Muscle layer of colon (tissue), 2 donors: ENCODE data around the gene ANAPC2.

Experiments
- H3K27ac ChIP-seq: one replicate; pipeline ENCODE4 v1.7.0; 2013; ENCODE audit warnings: low read depth, mild to moderate bottlenecking, low read length, moderate library complexity
- H3K27me3 ChIP-seq, 2 donors: one replicate each; pipeline ENCODE4 v1.7.0; 2013; ENCODE audit warnings: low read length in 2 of 2, mild to moderate bottlenecking in 2 of 2; ENCODE audit not compliant: insufficient read depth in 2 of 2, control insufficient read depth in 1 of 2
- H3K36me3 ChIP-seq: one replicate; pipeline ENCODE4 v1.7.0; 2013; ENCODE audit warnings: mild to moderate bottlenecking, low read length; ENCODE audit not compliant: insufficient read depth
- H3K4me1 ChIP-seq: one replicate; pipeline ENCODE4 v1.7.0; 2013; ENCODE audit warnings: mild to moderate bottlenecking, low read length; ENCODE audit not compliant: insufficient read depth
- H3K4me3 ChIP-seq, 2 donors: one replicate each; pipeline ENCODE4 v1.7.0; 2013; ENCODE audit warnings: low read length in 2 of 2, low read depth in 1 of 2, mild to moderate bottlenecking in 1 of 2, moderate library complexity in 1 of 2
- H3K9ac ChIP-seq: one replicate; pipeline ENCODE4 v1.7.0; 2013; ENCODE audit warnings: low read length
- H3K9me3 ChIP-seq: one replicate; pipeline ENCODE4 v1.7.0; 2013; ENCODE audit warnings: mild to moderate bottlenecking, low read length
- donor health status: abdominal sarcoma.
- donor health status: Adenocarcinoma of cecum.

Gene ANAPC2

GRCh38 chr9:137231372-137232039 is 43.1 kb upstream of the ANAPC2 start:
- Histone ChIP-seq H3K9ac (no peak overlapping the region), H3K4me1 (peaks cover 13% of the 10 kb centered on the region), H3K27me3 (peaks cover 4 to 74% of the 10 kb centered on the region in 2 donors), H3K36me3 (no peaks in the 10 kb centered on the region), H3K27ac (no peak overlapping the region), H3K9me3 (no peaks in the 10 kb centered on the region), H3K4me3 (no peak overlapping the region)

GRCh38 chr9:137230705-137231371 is 42.5 kb upstream of the ANAPC2 start, which contains the start of gene SLC34A3:
SLC34A3 (plus strand) TSS chr9:137230901; CDS start chr9:137231703, 802 bp downstream.
- Histone ChIP-seq H3K27ac (no peak within 1 kb of the TSS), H3K9me3 (no peaks in the 10 kb centered on the region), H3K4me1 (peaks cover 6% of the 10 kb centered on the region), H3K27me3 (peaks cover 4 to 72% of the 10 kb centered on the region in 2 donors), H3K36me3 (no peaks in the 10 kb centered on the region), H3K9ac (no peak within 1 kb of the TSS), H3K4me3 (no peak within 1 kb of the TSS)

GRCh38 chr9:137229903-137230704 is 41.7 kb upstream of the ANAPC2 start:
- Histone ChIP-seq H3K27ac (no peak overlapping the region), H3K27me3 (peaks cover 4 to 65% of the 10 kb centered on the region in 2 donors), H3K36me3 (no peaks in the 10 kb centered on the region), H3K4me3 (no peak overlapping the region), H3K9ac (no peak overlapping the region), H3K4me1 (no peaks in the 10 kb centered on the region), H3K9me3 (no peaks in the 10 kb centered on the region)

- H3K9ac ChIP-seq: no peak overlapping the region
- H3K4me3 ChIP-seq: no peak overlapping the region
- H3K4me1 ChIP-seq: peaks cover under 1% of the 10 kb centered on the region
- H3K36me3 ChIP-seq: no peaks in the 10 kb centered on the region
- peaks cover 4 to 64% of the 10 kb centered on the region in 2 donors for H3K27me3 ChIP-seq
- no peak overlapping the region for H3K27ac ChIP-seq
- H3K9me3 ChIP-seq: no peaks in the 10 kb centered on the region
Measured at GRCh38 chr9:137228968-137229896, 40.9 kb upstream of the ANAPC2 start.

GRCh38 chr9:137228506-137228967 is 40.2 kb upstream of the ANAPC2 start:
- Histone ChIP-seq H3K4me3 (no peak overlapping the region), H3K36me3 (no peaks in the 10 kb centered on the region), H3K27me3 (peaks cover 4 to 64% of the 10 kb centered on the region in 2 donors), H3K27ac (no peak overlapping the region), H3K9ac (no peak overlapping the region), H3K9me3 (no peaks in the 10 kb centered on the region), H3K4me1 (peaks cover 5% of the 10 kb centered on the region)

GRCh38 chr9:137227853-137228505 is 39.6 kb upstream of the ANAPC2 start:
- H3K4me3 ChIP-seq: no peak overlapping the region

GRCh38 chr9:137227054-137227852 is 38.9 kb upstream of the ANAPC2 start, which contains the start of gene RNF224:
RNF224 (plus strand) TSS chr9:137227502; CDS start chr9:137228336, 834 bp downstream.
- no peak within 1 kb of the TSS for H3K9ac ChIP-seq
- peaks cover 5% of the 10 kb centered on the region for H3K4me1 ChIP-seq
- H3K9me3 ChIP-seq: no peaks in the 10 kb centered on the region
- H3K4me3 ChIP-seq: no peak within 1 kb of the TSS
- H3K36me3 ChIP-seq: no peaks in the 10 kb centered on the region
- H3K27me3 ChIP-seq: peaks cover 4 to 52% of the 10 kb centered on the region in 2 donors
- H3K27ac ChIP-seq: no peak within 1 kb of the TSS

More at GRCh38 chr9:137227853-137228505, 39.6 kb upstream of the ANAPC2 start:
- H3K9ac ChIP-seq: no peak overlapping the region
- H3K9me3 ChIP-seq: no peaks in the 10 kb centered on the region
- H3K4me1 ChIP-seq: peaks cover 5% of the 10 kb centered on the region
- H3K36me3 ChIP-seq: no peaks in the 10 kb centered on the region
- H3K27ac ChIP-seq: no peak overlapping the region
- H3K27me3 ChIP-seq: peaks cover 4 to 59% of the 10 kb centered on the region in 2 donors

- Histone ChIP-seq H3K4me3 (no peak overlapping the region), H3K27me3 (peaks cover 4 to 45% of the 10 kb centered on the region in 2 donors), H3K27ac (no peak overlapping the region)
Measured at GRCh38 chr9:137226338-137227053, 38.1 kb upstream of the ANAPC2 start.

GRCh38 chr9:137225699-137226331 is 37.5 kb upstream of the ANAPC2 start:
- Histone ChIP-seq H3K9ac (no peak overlapping the region), H3K4me3 (no peak overlapping the region), H3K9me3 (no peaks in the 10 kb centered on the region), H3K4me1 (peaks cover 5% of the 10 kb centered on the region), H3K27me3 (peaks cover 3 to 38% of the 10 kb centered on the region in 2 donors), H3K27ac (no peak overlapping the region), H3K36me3 (no peaks in the 10 kb centered on the region)

More at GRCh38 chr9:137226338-137227053, 38.1 kb upstream of the ANAPC2 start:
- peaks cover 5% of the 10 kb centered on the region for H3K4me1 ChIP-seq
- no peaks in the 10 kb centered on the region for H3K36me3 ChIP-seq
- no peaks in the 10 kb centered on the region for H3K9me3 ChIP-seq
- no peak overlapping the region for H3K9ac ChIP-seq
